T47D (cell line): ENCODE measurements around the gene MED26.
A peak's percentile ranks its signal among the peaks of the same experiment; 100 is the strongest.
"Not testable (repeated sequence)": the region's sequence is repeated elsewhere in the genome, so short reads cannot be mapped to it uniquely, and the experiment has no call there.

Source experiments
- DNase-seq, 2 experiments: peaks; one replicate each; pipeline versions ENCODE4 v3.0.0 to v3.0.0-alpha.2; 2011 to 2012; ENCODE audit warnings: low read depth in 1 of 2, low spot score in 1 of 2
- JUND ChIP-seq: IDR thresholded peaks from 2 replicates; pipeline ENCODE4 v1.6.1; 2012; ENCODE audit warnings: low read depth
- in situ Hi-C: cut with HindIII; loops from 2 replicates; pipeline ENCODE4 v1.10.0; 2016; ENCODE audit warnings: low sequenced_read_pairs, low pct_unique_long_range_greater_than_20kb

MED26 gene

GRCh38 chr19:16569609-16570320 is 58.2 kb downstream of the MED26 start:
- in situ Hi-C loops: no loop called here
- DNase-seq: no peak

GRCh38 chr19:16566702-16567101 is 61.3 kb downstream of the MED26 start:
- in situ Hi-C loops: no loop called here
- no peak for DNase-seq
- no peak for TF ChIP-seq JUND

More at GRCh38 chr19:16569609-16570320, 58.2 kb downstream of the MED26 start:
- TF ChIP-seq JUND: no peak

GRCh38 chr19:16566161-16566560 is 61.8 kb downstream of the MED26 start:
- in situ Hi-C loops: no loop called here
- no peak for TF ChIP-seq JUND
- no peak for DNase-seq

- TF ChIP-seq JUND: no peak
- in situ Hi-C loops: no loop called here
- DNase-seq: peak; percentile 26 to 65
Observed at GRCh38 chr19:16564842-16565241, 63.2 kb downstream of the MED26 start.

GRCh38 chr19:16562608-16563025 is 65.4 kb downstream of the MED26 start:
- no peak for TF ChIP-seq JUND
- in situ Hi-C loops: no loop called here
- no peak for DNase-seq

GRCh38 chr19:16561382-16561781 is 66.6 kb downstream of the MED26 start:
- in situ Hi-C loops: no loop called here
- DNase-seq: no peak
- TF ChIP-seq JUND: no peak

- DNase-seq: no peak
- in situ Hi-C loops: no loop called here
- TF ChIP-seq JUND: no peak
Observed at GRCh38 chr19:16559780-16560276, 68.2 kb downstream of the MED26 start.

GRCh38 chr19:16554776-16555175 is 73.2 kb downstream of the MED26 start:
- no peak for TF ChIP-seq JUND
- in situ Hi-C loops: no loop called here
- no peak for DNase-seq

- in situ Hi-C loops, DNase-seq: not testable (repeated sequence)
Observed at GRCh38 chr19:16551902-16552301, 76.1 kb downstream of the MED26 start.

- in situ Hi-C loops: no loop called here
- DNase-seq: no peak
- TF ChIP-seq JUND: no peak
Observed at GRCh38 chr19:16548956-16549355, 79.0 kb downstream of the MED26 start.

GRCh38 chr19:16544473-16545231 is 83.4 kb downstream of the MED26 start:
- no peak for DNase-seq
- no peak for TF ChIP-seq JUND
- in situ Hi-C loops: no loop called here

- in situ Hi-C loops, DNase-seq: not testable (repeated sequence)
Observed at GRCh38 chr19:16543734-16544133, 84.3 kb downstream of the MED26 start.

GRCh38 chr19:16542910-16543472 is 85.0 kb downstream of the MED26 start:
- no peak for DNase-seq
- TF ChIP-seq JUND: no peak
- in situ Hi-C loops: no loop called here
